DMS53 treated with DMSO at 0.1 percent for 48 hours (cell line): ENCODE measurements around the gene ABCF1.

Experiments used
- DNase-seq: peaks from one replicate; lab custom pipeline; 2025; ENCODE audit not compliant: unreplicated experiment; lab: John Stamatoyannopoulos, UW

Gene ABCF1

DNA sequence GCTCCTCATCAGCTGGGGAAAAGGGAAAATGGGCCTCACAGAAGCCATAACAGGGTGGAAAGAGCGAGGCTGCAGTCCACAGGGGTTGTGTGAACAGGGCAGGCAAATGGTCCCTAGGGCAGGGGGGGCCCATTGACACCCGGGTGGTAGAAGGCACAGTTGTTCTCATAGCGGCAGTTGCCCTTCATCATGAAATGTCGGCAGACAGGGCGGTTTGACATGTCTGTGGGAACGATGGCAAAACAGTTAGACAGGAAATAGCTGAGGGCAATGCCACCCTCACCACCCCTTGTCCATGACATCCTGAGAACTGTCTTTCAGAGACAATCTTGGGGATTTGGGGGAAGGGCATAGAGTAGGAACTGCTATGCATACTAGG lies 30.2 kb downstream of the ABCF1 start:
- no peak for DNase-seq

DNA sequence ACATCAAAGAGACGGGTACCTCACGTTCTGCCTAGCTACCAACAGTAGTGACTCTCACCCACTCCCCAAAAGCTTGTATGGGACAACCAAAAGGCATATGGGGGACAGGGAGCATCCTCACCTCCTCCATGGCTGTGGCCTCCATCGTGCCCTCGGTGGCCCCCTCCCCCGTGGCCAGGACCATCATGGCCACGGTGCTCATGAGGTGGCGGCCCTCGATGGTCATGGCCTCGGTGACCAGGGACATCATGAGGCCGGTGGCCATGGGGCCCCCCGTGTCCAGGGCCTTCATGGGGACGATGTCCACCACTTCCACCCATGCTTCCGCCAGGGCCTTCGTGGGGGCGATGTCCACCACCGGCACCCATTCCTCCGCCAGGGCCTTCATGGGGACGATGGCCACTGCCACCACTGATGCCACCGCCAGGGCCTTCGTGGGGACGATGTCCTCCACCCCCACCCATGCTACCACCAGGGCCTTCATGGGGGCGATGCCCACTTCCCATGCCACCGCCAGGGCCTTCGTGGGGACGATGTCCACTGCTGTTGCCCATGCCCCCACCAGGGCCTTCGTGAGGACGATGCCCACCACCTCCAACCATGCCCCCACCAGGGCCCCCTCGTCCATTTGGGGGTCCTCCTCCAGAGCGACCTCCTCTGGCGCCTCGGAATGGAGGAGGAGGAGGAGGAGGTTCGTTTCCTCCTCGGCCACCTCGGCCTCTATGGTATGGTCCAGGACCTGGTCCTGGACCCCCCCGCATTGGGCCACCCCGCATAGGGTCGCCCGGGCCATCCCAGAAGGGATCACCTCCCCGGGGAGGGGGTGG lies 30.8 kb downstream of the ABCF1 start:
- no peak for DNase-seq

DNA sequence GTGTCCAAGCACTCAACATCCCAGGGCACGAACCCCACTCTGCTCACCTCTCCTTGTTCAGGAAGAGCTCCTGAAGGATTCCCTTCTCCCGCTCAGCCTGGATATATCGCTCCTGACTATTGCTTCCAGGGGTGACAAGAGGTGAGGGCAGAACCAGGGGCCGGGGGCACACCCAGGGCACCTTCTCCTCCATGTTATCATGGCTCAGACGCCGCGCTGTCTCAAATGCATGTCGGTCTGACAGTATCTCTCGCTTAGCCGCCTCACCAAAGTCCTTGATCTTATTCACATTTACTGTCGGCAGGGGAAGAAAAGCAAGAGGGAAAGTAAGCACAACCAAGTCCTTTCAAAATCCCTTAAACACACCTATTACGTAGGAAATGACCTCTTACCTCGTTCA lies 32.7 kb downstream of the ABCF1 start:
- no peak for DNase-seq

DNA sequence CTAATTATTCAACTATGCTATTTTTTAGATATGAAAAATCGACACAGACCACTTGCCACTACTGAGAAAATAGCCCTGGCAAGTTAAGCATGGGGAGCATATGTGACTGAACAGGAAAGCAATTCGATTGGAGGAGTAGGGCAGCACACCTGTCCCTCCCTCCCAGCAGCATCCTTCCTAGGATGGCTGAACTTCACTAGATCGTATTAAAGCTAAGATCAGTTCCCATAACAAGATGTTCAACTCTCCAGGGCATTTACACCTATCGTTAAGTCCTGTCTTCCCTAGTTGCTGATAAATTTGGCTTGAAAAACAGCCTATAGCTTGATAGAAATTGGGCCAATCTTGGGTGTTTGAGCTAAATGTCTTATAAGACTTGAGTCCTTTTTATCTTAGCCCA lies 38.8 kb downstream of the ABCF1 start:
- no peak for DNase-seq

DNA sequence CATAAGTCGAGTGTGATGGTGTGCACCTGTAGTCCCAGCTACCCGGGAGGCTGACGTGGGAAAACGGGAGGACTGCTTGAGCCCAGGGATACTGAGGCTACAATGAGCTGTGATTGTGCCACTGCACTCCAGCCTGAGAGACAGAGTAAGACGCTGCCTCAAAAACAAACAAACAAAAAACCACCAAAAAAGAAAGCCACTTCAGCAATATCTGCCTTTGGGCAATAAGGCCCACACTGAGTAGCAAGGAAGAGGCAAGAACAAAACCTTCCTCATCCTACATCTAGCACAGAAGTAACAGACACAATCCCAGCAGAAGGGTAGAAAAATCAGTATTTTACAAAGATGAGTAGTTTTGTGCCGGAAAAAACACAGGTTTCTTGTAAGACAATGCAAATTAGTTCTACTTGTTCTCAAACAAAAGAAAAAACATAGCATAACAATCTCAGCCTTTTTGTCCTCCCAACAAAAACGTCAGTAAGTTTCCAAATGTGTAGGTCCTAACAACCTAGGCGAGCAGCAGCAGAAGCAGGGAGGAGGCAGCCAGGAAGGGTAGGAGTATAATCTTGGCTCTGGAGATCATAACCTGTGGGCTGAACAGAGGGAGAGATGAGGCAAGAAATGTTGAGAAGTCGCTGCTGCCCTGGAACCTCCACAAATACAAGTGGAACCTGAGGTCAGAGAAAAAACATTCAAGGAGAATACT lies 40.1 kb downstream of the ABCF1 start:
- DNase-seq: no peak

DNA sequence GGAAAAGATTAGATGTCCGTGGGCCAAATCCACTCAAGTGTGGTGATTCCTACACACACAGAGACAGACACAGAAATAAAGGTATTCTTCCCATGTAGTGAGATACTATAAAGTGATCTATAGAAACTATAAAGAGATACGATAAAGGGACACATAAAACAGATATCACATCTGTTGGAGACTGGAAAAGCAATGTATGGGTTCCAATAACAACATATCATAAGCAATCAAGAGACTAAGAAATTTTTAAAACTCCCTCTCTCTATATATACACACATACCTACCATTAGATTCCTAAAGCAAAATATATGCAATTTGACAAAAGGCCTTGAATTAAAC lies 40.6 kb downstream of the ABCF1 start:
- DNase-seq: no peak

DNA sequence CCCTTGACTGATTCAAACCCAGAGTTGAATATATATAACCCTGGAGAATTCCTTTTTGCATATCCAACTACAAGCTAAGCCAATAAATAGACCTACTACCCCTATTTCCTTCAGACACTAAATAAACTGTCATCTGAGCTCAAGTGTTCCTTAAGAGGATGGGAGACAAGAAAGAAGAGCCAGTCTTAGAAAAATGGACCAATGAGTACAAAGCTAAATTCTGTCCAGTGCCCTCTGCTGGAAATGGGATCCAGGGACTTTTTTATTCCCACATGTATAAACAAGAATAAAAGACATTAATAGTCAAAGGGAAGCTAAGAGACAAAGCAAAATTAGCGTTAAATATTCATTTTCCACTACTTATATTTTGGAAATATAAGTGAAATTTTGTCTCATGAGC lies 41.0 kb downstream of the ABCF1 start:
- no peak for DNase-seq

DNA sequence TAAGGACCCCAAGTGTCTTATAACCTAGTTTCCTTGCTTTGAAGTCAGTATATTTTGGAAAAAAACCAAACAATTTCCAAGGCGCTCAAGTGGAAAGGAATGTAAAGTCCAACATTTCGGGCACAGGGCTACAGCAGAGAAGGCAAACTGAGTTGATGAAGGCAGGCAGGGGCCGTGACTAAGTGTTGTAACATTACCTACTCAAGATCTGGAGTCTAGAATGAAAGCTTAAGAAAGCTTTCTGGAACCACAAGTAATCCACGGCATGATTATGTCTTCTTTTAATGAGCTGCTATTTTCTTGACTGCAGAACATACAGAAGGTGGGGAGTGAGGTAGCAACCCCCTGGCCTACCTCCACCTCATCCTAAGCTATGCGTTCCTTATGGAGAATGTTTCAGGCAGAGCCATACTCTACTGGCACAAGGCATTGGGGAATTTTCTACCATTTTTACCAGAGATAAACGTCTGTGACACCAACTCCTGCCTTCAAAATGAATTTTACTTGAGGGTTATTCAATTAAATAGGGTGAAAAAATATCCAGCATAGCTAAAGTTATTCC lies 41.5 kb downstream of the ABCF1 start:
- no peak for DNase-seq

DNA sequence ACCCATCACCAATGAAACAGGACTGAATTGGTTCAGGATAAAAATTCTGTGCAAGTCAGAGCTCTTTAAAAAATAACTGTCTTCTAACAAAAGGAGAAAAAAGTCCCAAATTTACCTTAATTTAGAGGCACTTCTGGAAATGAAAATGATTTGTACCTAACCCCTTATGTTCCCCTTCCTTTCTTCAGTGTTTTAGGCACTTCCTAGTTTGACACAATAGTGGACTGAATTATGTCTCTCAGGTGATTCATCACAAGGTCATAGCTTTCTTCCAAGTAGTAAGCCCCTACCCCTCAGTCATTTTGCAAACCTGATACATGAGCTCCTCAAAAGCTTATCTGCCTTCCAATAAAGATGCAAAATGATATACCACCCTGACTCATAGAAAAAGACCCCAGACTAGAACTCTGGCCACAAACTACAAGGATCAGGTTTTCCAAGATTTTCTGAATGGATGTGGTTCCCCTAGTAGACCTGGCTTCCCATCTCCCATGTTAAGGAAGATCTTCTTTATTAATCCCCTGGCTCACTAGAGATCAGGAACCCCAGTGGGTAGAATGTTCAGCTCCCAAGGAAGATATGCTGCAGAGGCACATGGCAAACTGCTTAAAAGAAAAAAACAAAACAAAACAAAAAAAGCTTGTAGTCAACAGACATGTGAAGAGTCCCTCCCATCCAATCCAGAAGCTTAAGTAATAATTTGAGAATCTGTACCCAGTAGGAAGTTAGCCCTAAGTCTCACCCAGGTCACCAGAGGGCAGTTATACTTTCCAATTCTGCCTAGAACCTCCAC lies 42.2 kb downstream of the ABCF1 start:
- no peak for DNase-seq

DNA sequence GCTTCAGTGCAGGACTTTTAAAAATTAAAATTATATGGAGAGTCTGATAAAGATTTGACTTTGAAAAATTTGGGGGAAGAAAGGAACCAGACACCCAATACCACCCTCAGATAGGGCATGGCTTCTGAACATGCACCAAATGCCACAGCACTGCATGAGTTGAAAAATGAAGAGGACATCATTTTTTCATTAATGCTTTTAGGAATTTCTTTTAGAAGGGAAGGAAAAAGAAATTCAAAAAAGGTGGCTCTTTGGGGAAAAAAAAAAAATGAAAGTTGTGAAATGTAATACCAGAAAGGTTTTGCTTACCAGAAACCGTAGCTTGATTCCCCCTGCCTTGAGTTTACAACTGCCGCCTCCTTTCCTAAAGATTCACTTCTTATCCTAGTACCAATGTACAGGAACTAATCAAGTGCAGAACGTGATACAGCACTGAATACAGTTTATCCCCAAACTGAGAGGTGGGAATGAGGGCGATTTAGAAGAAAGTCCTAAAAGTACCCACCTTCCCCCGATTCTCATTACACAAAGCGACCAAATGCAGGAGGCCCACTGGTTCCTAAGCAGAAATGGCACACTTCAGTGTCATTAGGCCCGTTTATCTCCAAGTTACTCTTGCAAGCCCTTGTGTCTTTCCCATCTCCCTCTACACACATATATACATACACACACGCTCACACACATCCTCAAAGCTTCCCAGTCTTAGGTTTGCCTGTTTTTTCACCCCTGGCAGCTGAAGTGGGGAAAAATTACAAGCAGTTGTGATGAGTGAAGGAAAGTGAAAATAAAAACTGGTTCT lies 43.0 kb downstream of the ABCF1 start:
- DNase-seq: no peak

DNA sequence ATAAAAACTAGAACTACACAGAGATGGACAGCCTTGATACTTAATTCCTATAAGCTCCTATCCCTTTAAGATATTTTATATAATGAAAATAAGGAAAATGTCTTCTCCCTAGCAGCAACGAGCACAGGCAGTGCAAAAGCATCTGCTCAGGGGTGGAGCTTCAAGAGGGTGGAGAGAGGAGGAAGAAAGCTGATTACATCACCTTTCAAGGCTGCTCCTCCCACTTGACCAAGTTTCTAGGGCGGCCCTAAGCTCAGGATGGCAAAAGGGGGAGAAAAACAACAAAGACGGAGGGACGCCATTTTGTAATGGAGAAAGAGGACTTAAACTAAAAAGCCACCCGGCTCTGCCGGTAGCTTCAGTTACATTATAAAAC lies 43.6 kb downstream of the ABCF1 start:
- peak; percentile 95 for DNase-seq

DNA sequence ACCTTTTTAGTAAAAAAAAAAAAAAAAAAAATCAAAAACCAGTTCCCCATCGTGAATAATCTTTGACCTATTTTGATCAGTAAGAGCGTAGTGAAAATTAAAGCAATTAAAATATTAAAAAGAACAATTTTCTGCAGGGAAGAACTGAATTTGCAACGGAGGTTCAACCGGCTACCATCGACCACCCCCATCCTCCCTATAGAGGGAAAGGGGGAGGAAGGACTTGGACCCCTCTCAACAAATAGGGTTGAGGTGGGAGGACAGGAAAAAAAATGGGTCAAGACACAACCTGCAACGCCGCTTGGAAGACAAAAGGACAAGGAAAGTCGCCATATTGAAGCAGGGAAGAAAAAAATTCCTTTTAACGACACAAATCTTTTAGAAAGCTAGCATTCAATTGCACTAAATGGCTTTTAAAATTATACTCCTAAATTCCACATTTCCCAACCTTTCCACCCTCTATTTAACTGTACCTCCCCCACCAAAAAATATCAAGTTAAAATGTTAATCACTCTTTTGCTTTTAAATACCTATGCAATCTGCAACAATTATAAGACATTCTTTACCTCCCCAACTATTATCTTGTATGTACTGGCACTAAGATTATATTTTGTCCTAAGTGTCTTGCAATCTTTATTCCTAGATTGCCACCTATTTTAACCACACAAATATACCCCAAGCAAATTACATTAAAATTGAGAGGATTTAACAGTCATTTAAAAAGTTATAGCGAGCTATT lies 44.1 kb downstream of the ABCF1 start:
- peak; percentile 44 for DNase-seq

DNA sequence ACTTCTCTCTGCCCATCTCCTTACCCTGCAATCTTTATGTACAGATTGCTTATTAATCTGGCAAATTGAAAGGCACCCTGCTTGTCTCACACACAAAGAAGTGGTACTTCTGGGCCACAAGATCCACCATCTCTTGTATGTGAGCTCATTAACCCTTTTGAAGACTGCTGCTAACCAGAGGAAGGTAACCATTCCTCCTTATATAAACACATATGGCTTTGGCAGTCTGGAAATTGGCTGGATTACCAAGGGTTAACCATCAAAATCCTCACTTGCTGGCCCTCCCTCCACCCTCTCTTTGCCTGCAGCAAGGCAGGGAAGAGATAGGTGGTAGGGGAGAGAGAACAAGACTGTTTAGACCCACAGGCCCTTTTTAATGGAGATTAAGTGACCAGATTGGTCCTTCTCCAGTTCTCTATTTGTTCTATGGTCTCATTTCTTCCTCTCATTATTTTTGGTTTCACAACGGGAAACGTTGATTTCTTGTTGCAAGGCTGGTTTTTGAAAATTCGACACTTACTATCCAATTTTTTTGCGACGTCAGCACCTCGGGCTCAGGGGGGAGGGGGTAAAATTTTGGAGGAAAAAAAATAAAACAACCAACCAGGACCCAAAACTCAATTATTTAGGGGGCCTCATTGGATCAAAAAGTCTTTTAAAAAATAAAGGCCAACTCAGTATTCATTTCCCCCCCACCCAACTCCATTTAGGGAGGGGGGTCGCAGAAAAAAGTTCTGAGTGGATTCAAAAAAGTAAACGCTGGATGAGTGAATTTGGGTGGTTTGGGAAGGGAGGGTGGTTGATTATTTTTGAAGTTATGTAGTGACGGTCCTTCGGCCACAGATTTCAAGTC lies 44.9 kb downstream of the ABCF1 start:
- DNase-seq: peak; percentile 77

DNA sequence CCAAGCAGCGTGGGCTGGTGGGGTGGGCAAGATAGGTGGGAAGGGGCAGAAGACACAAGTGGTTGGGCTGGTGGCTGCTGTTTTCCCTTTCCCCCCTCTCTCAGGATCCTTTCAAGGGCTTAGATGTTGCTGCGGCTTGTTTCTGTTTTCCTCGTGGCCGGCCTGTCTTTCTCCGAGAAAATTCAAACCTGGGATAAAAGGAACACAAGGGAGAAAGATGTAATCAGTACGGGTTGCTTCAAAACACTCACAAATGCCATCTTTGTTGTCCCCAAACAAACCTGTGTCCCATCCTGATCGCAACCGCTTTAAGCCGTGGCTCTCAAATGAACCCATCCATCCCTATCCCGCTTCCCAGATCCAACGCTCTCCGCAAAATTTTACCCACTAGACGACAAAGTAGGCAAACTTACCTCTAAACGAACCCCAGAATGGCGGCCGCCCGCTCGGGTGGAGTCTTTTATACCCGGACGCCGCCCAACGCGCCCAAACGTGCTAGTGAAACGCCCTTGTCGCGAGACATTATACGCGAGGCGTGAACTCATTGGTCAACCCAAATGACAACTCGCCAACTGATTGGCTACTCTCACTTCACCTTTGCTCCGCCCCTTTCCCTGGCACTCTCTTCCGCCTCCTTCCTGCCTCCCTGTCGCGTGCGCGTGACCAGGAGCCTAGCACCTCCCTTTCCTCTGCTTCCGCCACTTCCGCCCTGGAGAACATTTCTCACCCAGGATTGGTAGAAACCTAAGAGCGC lies 45.7 kb downstream of the ABCF1 start, which contains the start of gene PPP1R10:
TSS of gene PPP1R10 (minus strand) at position 433 of the 754 bp plus-strand sequence. CDS start 7,299 bp downstream, outside the sequence.
- DNase-seq: peak; percentile 99

DNA sequence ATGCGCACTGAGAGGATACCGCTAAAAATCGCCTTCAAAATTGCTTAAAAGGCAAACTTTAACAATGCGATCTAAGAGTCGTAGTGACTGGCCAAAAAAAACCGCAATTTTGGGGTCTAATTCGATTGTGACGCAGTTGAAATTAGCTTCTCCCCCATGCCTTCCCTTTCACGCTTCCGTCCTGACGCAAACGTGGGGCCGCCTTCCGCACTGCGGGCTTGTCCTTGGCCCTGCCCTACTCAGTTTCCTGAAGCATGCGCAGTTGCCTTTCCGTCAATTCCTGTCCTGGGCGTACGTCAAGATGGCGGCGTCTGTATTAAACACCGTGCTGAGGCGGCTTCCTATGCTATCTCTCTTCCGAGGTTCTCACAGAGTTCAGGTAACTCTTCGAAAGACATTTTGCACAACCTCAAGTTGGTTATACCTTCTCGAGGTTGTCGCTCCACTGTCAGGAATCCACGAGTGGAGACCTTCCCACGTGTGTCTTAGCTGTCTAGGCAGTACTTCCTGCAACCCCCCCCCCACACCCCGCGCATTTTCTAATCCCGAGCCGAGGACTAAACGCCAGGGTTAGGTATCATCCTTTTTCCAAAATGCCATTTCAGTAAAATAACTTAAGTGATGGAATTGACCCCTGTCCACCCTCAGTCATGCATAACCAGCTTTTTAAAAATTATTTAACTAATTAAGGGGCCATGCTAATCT lies 46.5 kb downstream of the ABCF1 start, which contains the start of gene MRPS18B:
TSS of gene MRPS18B (plus strand) at position 276 of the 705 bp plus-strand sequence. CDS start at position 302, 26 bp downstream.
- peak; percentile 98 for DNase-seq

DNA sequence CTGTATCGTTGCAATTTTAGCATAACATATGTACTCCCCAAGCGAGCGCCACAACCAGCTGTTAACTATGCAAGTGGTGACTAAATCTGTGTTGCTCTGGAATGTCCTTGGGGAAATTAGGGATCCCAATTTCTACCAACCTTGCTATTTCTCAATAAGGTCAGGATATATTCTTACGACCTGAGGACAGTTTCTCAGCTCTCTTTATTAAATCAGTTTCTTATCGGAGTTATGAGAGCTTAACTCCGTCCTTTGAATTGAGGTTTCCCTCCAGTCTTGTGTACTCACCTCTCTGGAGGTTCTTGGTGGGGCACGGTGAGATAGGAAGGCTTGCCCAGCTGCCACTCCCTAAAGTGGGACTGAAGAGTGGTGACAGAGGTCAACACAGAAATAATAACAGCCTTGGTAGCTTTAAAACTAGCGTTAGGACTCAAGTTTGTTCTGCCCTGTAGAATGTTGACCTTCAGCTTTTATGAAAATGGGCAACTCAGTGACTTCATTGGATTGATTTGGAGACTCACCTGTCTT lies 47.1 kb downstream of the ABCF1 start:
- no peak for DNase-seq

DNA sequence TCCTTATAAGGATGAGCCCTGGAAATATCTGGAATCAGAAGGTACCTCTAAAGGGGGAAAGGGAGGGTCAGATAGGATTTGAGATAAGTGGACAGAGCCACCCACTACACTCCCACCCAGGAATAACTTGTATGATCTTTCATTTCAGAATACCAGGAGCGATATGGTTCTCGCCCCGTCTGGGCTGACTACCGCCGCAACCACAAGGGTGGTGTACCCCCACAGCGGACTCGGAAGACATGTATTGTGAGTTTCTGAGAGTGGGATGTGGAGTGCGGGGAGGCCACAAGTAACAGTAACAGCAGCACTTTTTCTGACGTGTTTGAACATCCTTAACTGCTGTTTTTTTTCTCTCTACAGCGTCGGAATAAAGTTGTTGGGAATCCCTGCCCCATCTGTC lies 48.3 kb downstream of the ABCF1 start:
- no peak for DNase-seq
